Vagina (tissue), 2 donors: ENCODE measurements around the gene C13orf46.

Source experiments
- CTCF ChIP-seq, 3 experiments: fragments of 450-650 bp in 2 of 3; fragments of 200-600 bp in 1 of 3; sonication (generic) in 1 of 3; IDR thresholded peaks; one replicate each; pipeline ENCODE4 v1.5.1; 2017 to 2019; ENCODE audit warnings: antibody characterized with exemption in 3 of 3, mild to moderate bottlenecking in 2 of 3, moderate library complexity in 2 of 3
- POLR2A ChIP-seq, 2 donors: fragments of 450-650 bp; IDR thresholded peaks; one replicate each; pipeline ENCODE4 v1.6.1; 2017; ENCODE audit warnings: antibody characterized with exemption in 2 of 2, mild to moderate bottlenecking in 2 of 2, moderate library complexity in 2 of 2

DNA sequence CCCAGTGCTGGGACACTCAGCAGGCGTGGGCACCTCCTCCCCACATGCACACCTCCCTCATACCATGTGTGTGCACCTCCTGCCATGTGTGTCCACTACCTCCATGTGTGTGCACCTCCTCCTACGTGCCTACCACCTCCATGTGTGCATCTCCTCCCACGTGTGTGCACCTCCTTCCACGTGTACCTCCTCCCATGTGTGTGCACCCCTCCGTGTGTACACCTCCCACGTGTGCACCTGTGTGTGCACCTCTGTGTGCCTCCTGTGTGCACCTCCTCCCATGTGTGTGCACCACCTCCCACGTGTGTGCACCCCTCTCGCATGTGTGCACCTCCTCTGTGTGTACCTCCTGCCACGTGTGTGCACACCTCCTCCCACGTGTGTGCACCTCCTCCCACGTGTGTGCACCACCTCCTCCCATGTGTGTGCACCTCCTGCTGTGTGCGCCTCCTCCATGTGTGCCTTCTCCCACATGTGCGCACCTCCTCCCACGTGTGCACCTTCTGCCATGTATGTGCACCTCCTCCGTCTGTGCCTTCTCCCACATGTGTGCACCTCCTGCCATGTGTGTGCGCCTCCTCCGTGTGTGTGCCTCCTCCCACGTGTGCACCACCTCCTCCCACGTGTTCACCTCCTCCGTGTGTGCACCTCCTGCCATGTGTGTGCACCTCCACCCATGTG lies 6.1 kb upstream of the C13orf46 start:
- TF ChIP-seq CTCF (IDR thresholded peaks at IDR 0.05): no peak
- no peak for TF ChIP-seq POLR2A (IDR thresholded peaks at IDR 0.05)
